MM.1S (cell line): ENCODE measurements around the gene GNPAT.

Source experiments
- CTCF ChIP-seq: fragments of 300-600 bp; sonication (generic); IDR thresholded peaks from 2 replicates; pipeline ENCODE4 v1.5.1; 2016; ENCODE audit warnings: antibody characterized with exemption, low read length, mixed read lengths
- EZH2 ChIP-seq: fragments of 300-600 bp; sonication (generic); optimal IDR thresholded peaks from 2 replicates; pipeline ENCODE3; 2017; ENCODE audit warnings: low read depth, mild to moderate bottlenecking, antibody characterized with exemption, low read length, mixed read lengths
- EZH2phosphoT487 ChIP-seq: fragments of 300-600 bp; sonication (generic); IDR thresholded peaks from 2 replicates; pipeline ENCODE4 v1.6.1; 2018; ENCODE audit warnings: antibody characterized with exemption, low read length

- TF ChIP-seq EZH2phosphoT487: no peak
- TF ChIP-seq EZH2: no peak
- no peak for TF ChIP-seq CTCF
Measured at GRCh38 chr1:231322880-231323530, 82.0 kb downstream of the GNPAT start.
